T-helper 1 cell treated with Interleukin-12 subunit alpha and Interleukin-12 subunit beta and Interleukin-4 antibody, amounts not matched to agents 30 ng/mL and 1 ng/mL, for 36 hours (primary cell): ENCODE results near the gene MBOAT2. TPM values are rescaled to one million over a fixed set of nuclear protein-coding genes. Genes with fewer than 3 reads are reported as not detected.
"Not testable (repeated sequence)": the region's sequence is repeated elsewhere in the genome, so short reads cannot be mapped to it uniquely, and the experiment has no call there.

Experiments used
- intact Hi-C: fragments of 100-400 bp; cut with micrococcal nuclease; formaldehyde crosslinking; loops from one replicate; pipeline ENCODE4 v1.15.1; 2024
- total RNA-seq: library from RNA; stranded (reverse); gene quantifications from 2 replicates; pipeline ENCODE4 v1.2.3, GENCODE V29; 2022

MBOAT2 gene
- total RNA-seq, 1 donor from 2014 or later: 4.7 TPM

- intact Hi-C loops: not testable (repeated sequence)
Observed at GRCh38 chr2:8903924-8904323, 99.6 kb downstream of the MBOAT2 start.

GRCh38 chr2:8902757-8903156 is 100.7 kb downstream of the MBOAT2 start:
- intact Hi-C loops: not testable (repeated sequence)

- intact Hi-C loops: not testable (repeated sequence)
Observed at GRCh38 chr2:8897206-8897605, 106.3 kb downstream of the MBOAT2 start.

GRCh38 chr2:8896671-8897070 is 106.8 kb downstream of the MBOAT2 start:
- intact Hi-C loops: not testable (repeated sequence)

GRCh38 chr2:8895087-8895912 is 108.2 kb downstream of the MBOAT2 start:
- intact Hi-C loops: not testable (repeated sequence)

GRCh38 chr2:8893978-8894820 is 109.3 kb downstream of the MBOAT2 start:
- intact Hi-C loops: no loop called here

- intact Hi-C loops: no loop called here
Observed at GRCh38 chr2:8893474-8893873, 110.0 kb downstream of the MBOAT2 start.

- intact Hi-C loops: no loop called here
Observed at GRCh38 chr2:8892111-8892510, 111.4 kb downstream of the MBOAT2 start.

- intact Hi-C loops: no loop called here
Observed at GRCh38 chr2:8889978-8890377, 113.5 kb downstream of the MBOAT2 start.

GRCh38 chr2:8888963-8889362 is 114.5 kb downstream of the MBOAT2 start:
- intact Hi-C loops: no loop called here

- intact Hi-C loops: no loop called here
Observed at GRCh38 chr2:8886876-8887275, 116.6 kb downstream of the MBOAT2 start.

GRCh38 chr2:8886202-8886518 is 117.3 kb downstream of the MBOAT2 start:
- intact Hi-C loops: no loop called here

GRCh38 chr2:8885449-8886201 is 117.9 kb downstream of the MBOAT2 start:
- intact Hi-C loops: no loop called here

- intact Hi-C loops: no loop called here
Observed at GRCh38 chr2:8884812-8885211, 118.7 kb downstream of the MBOAT2 start.

GRCh38 chr2:8882094-8882493 is 121.4 kb downstream of the MBOAT2 start:
- intact Hi-C loops: no loop called here

- intact Hi-C loops: loop anchor here (10.0 kb wide), 1 partner anchor 107 kb away; no protein-coding TSS in a partner anchor
Observed at GRCh38 chr2:8877894-8878293, 125.6 kb downstream of the MBOAT2 start.

- intact Hi-C loops: loop anchor here (10.0 kb wide), 1 partner anchor 107 kb away; no protein-coding TSS in a partner anchor
Observed at GRCh38 chr2:8877332-8877731, 126.2 kb downstream of the MBOAT2 start.

GRCh38 chr2:8876628-8877027 is 126.9 kb downstream of the MBOAT2 start:
- intact Hi-C loops: loop anchor here (10.0 kb wide), 1 partner anchor 108 kb away; no protein-coding TSS in a partner anchor

GRCh38 chr2:8872821-8873432 is 130.6 kb downstream of the MBOAT2 start:
- intact Hi-C loops: loop anchor here (1.0 to 10.0 kb wide), 3 partner anchors 112 to 266 kb away; no protein-coding TSS in a partner anchor

GRCh38 chr2:8870441-8870840 is 133.0 kb downstream of the MBOAT2 start:
- intact Hi-C loops: loop anchor here (10.0 kb wide), 1 partner anchor 114 kb away; no protein-coding TSS in a partner anchor

GRCh38 chr2:8867363-8867762 is 136.1 kb downstream of the MBOAT2 start:
- intact Hi-C loops: no loop called here
